ENCODE results near the gene CTSC.
A peak's percentile ranks its signal among the peaks of the same experiment; 100 is the strongest.

Gene CTSC

GRCh38 chr11:88315981-88316441 is 21.5 kb downstream of the CTSC start:
- DNase-seq: no peak

GRCh38 chr11:88315015-88315414 is 22.5 kb downstream of the CTSC start:
- DNase-seq: no peak

GRCh38 chr11:88313441-88313840 is 24.1 kb downstream of the CTSC start:
- DNase-seq: no peak

- no peak for DNase-seq
These were observed 24.9 kb downstream of the CTSC start for GRCh38 chr11:88312628-88313027.

- no peak for DNase-seq
These were observed 27.3 kb downstream of the CTSC start for GRCh38 chr11:88310246-88310645.

GRCh38 chr11:88308576-88308975 is 29.0 kb downstream of the CTSC start:
- DNase-seq: no peak

GRCh38 chr11:88307749-88308425 is 29.6 kb downstream of the CTSC start:
- no peak for DNase-seq

GRCh38 chr11:88306785-88307184 is 30.8 kb downstream of the CTSC start:
- DNase-seq: no peak

GRCh38 chr11:88305430-88305829 is 32.1 kb downstream of the CTSC start:
- DNase-seq: no peak

GRCh38 chr11:88304352-88304751 is 33.2 kb downstream of the CTSC start:
- no peak for DNase-seq

- DNase-seq: peak in 1 of 5 donors; percentile 17
These were observed 34.5 kb downstream of the CTSC start for GRCh38 chr11:88303037-88303436.

GRCh38 chr11:88301488-88302140 is 35.9 kb downstream of the CTSC start:
- peak in 1 of 5 donors; percentile 35 for DNase-seq

GRCh38 chr11:88300888-88301487 is 36.5 kb downstream of the CTSC start:
- peak in 1 of 5 donors; percentile 64 for DNase-seq

- DNase-seq: no peak
These were observed 39.7 kb downstream of the CTSC start for GRCh38 chr11:88297863-88298262.

- no peak for DNase-seq
These were observed 40.1 kb downstream of the CTSC start for GRCh38 chr11:88297421-88297820.

GRCh38 chr11:88295028-88295427 is 42.5 kb downstream of the CTSC start:
- no peak for DNase-seq

GRCh38 chr11:88293931-88294330 is 43.6 kb downstream of the CTSC start:
- DNase-seq: no peak

- DNase-seq: no peak
These were observed 45.2 kb downstream of the CTSC start for GRCh38 chr11:88292171-88292843.

GRCh38 chr11:88288560-88288959 is 49.0 kb downstream of the CTSC start:
- no peak for DNase-seq

- no peak for DNase-seq
These were observed 53.0 kb downstream of the CTSC start for GRCh38 chr11:88284336-88285050.

GRCh38 chr11:88282747-88283515 is 54.6 kb downstream of the CTSC start:
- no peak for DNase-seq

- no peak for DNase-seq
These were observed 56.2 kb downstream of the CTSC start for GRCh38 chr11:88281317-88281712.
